BJ (cell line): ENCODE measurements around the gene RFTN1. TPM values are rescaled to one million over a fixed set of nuclear protein-coding genes. Genes with fewer than 3 reads are reported as not detected.

Experiments
- CTCF ChIA-PET: fragments of 350-600 bp; formaldehyde crosslinking; extraction: SDS; loops from one replicate; lab custom pipeline; 2021; ENCODE audit warnings: antibody characterized with exemption, inconsistent platforms; lab: Yijun Ruan, JAX
- POLR2A ChIA-PET: fragments of 300-600 bp; sonication (Branson Sonifier 250); formaldehyde crosslinking; extraction: SDS; loops from one replicate; lab custom pipeline; 2021; ENCODE audit warnings: antibody characterized with exemption; lab: Charles Lee
- DNase-seq: peaks from one replicate; pipeline ENCODE4 v3.0.0-alpha.2; 2011; ENCODE audit warnings: low read depth
- H3K27me3 ChIP-seq: 2 replicates; pipeline ENCODE4 v1.6.0; 2011; ENCODE audit warnings: low read length; ENCODE audit not compliant: control insufficient read depth, insufficient read depth
- H3K36me3 ChIP-seq: 2 replicates; pipeline ENCODE4 v1.5.1; 2011; ENCODE audit warnings: low read length; ENCODE audit not compliant: control insufficient read depth, insufficient read depth
- H3K4me3 ChIP-seq: 2 replicates; pipeline ENCODE4 v1.5.1; 2011; ENCODE audit warnings: low read depth, mild to moderate bottlenecking, control low read depth, low read length
- polyA plus RNA-seq: library from polyadenylated mRNA; depleted of rRNA; stranded (reverse); fragments of >200 nt; gene quantifications from 2 replicates; pipeline ENCODE4 v1.2.3, GENCODE V29; 2011
- TF ChIP-seq, protein P1 (sequence below): IDR thresholded peaks from 2 replicates; pipeline ENCODE4 v1.5.1; 2011; ENCODE audit warnings: low read depth, mild to moderate bottlenecking, control low read depth, inconsistent platforms, low read length, moderate library complexity; ENCODE audit not compliant: insufficient read depth

Gene RFTN1
- polyA plus RNA-seq, 1 experiment: 49.0 TPM

DNA sequence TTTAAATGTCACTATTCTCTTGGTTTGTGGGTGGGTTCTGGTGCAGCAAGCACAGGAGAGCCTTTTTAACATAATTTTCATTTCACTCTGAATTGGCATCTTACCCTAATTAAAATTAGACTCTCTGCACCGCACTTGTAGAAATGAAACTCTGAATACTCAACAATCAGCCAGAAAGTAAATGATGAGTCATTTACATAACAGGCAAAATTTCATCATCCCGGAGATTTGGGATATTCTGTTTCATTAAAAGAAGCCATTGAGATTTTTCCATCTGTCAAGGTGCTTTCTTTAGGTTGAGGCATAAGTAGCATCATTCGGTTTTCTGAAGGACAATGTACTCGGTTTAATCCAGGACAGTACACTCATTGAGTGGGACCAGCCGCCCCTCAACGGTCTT, 111.0 kb downstream of the RFTN1 start:
- ChIA-PET CTCF (no interaction called here), POLR2A (no interaction called here)
- no peak for DNase-seq
- TF ChIP-seq, protein P1, sequence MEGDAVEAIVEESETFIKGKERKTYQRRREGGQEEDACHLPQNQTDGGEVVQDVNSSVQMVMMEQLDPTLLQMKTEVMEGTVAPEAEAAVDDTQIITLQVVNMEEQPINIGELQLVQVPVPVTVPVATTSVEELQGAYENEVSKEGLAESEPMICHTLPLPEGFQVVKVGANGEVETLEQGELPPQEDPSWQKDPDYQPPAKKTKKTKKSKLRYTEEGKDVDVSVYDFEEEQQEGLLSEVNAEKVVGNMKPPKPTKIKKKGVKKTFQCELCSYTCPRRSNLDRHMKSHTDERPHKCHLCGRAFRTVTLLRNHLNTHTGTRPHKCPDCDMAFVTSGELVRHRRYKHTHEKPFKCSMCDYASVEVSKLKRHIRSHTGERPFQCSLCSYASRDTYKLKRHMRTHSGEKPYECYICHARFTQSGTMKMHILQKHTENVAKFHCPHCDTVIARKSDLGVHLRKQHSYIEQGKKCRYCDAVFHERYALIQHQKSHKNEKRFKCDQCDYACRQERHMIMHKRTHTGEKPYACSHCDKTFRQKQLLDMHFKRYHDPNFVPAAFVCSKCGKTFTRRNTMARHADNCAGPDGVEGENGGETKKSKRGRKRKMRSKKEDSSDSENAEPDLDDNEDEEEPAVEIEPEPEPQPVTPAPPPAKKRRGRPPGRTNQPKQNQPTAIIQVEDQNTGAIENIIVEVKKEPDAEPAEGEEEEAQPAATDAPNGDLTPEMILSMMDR: no peak
- H3K27me3 ChIP-seq: no peaks in the 10 kb centered on the region
- H3K4me3 ChIP-seq: no peak overlapping the region
- no peaks in the 10 kb centered on the region; the same call in 1 of the 2 replicates for H3K36me3 ChIP-seq

GRCh38 chr3:16401273-16401672, 112.2 kb downstream of the RFTN1 start:
- H3K4me3 ChIP-seq: no peak overlapping the region
- no peak for DNase-seq
- CTCF ChIA-PET: no interaction called here
- TF ChIP-seq, protein P1: no peak
- POLR2A ChIA-PET: no interaction called here
- H3K36me3 ChIP-seq: no peaks in the 10 kb centered on the region; the same call in 1 of the 2 replicates
- H3K27me3 ChIP-seq: no peaks in the 10 kb centered on the region

GRCh38 chr3:16400106-16400931, 113.2 kb downstream of the RFTN1 start:
- ChIA-PET CTCF (interaction anchor here (0.9 to 1.3 kb wide), 5 partner anchors 8 to 116 kb away, joined by 3 to 5 read pairs (median 3); no protein-coding TSS in a partner anchor), POLR2A (no interaction called here)
- no peak for DNase-seq
- Histone ChIP-seq H3K36me3 (no peaks in the 10 kb centered on the region; the same call in 1 of the 2 replicates), H3K27me3 (no peaks in the 10 kb centered on the region), H3K4me3 (no peak overlapping the region)
- TF ChIP-seq, protein P1: no peak

DNA sequence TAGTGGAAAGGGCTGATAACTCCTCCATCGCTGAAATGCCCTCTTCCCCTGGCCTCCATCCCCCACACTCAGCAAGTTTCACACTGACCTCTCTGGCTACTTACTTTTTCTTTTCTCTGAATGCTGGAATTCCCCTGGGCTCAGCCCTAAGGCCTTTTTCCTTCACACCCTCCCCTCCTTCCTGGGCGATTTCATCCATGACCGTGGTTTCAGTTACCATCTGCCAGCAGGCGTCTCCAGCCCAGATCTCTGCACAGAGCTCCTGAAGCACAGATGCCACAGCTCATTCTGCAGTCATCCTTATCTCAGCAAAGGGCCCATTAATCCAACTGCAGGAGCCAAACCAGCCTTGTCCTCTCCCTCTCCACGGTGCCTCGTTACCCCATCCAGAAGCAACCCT, 114.0 kb downstream of the RFTN1 start:
- DNase-seq: peak; percentile 49
- ChIA-PET CTCF (interaction anchor here (0.9 to 1.2 kb wide), 5 partner anchors 10 to 117 kb away, joined by 3 to 5 read pairs (median 4); no protein-coding TSS in a partner anchor), POLR2A (interaction anchor here (0.6 kb wide), 1 partner anchor 108 kb away, joined by 3 read pairs; no protein-coding TSS in a partner anchor)
- Histone ChIP-seq H3K36me3 (no peaks in the 10 kb centered on the region; the same call in 1 of the 2 replicates), H3K27me3 (no peaks in the 10 kb centered on the region), H3K4me3 (no peak overlapping the region)
- TF ChIP-seq, protein P1: peak; percentile 63

DNA sequence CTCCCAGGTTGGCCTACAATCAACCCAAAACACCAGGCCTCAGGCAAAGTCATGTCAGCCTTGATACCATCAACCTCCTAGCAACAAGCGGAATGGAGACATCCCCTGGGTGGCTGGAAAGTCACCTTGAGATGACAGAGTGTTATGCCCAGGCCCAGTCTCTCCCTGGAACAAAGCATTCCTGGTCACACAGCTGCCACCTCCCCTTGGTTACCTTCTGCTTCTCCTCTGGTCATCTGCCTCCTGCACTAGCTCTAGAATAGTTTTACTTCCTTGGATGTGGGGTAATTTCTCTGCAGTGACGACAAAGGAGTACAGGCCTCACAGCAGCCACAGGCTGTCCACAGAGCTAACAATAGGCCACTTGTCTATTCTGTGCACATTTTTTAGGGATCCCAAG, 114.9 kb downstream of the RFTN1 start:
- ChIA-PET POLR2A (no interaction called here), CTCF (interaction anchor here (1.0 kb wide), 2 partner anchors 9 to 29 kb away, joined by 3 to 4 read pairs; no protein-coding TSS in a partner anchor)
- Histone ChIP-seq H3K36me3 (no peaks in the 10 kb centered on the region; the same call in 1 of the 2 replicates), H3K4me3 (no peak overlapping the region), H3K27me3 (no peaks in the 10 kb centered on the region)
- no peak for DNase-seq
- TF ChIP-seq, protein P1: no peak
